Left kidney (tissue), 2 donors: ENCODE results near the gene RNF141. TPM values are rescaled to one million over a fixed set of nuclear protein-coding genes. Genes with fewer than 3 reads are reported as not detected.

ENCODE experiments used
- DNase-seq: peaks from one replicate; pipeline ENCODE4 v3.0.0-alpha.2; 2013
- polyA plus RNA-seq: library from polyadenylated mRNA; unstranded; fragments of 120-200 nt; gene quantifications from one replicate; pipeline ENCODE4 v1.2.1, GENCODE V29; 2013; ENCODE audit not compliant: insufficient read length

The RNF141 gene
- polyA plus RNA-seq, 1 donor: 45.1 TPM

DNA sequence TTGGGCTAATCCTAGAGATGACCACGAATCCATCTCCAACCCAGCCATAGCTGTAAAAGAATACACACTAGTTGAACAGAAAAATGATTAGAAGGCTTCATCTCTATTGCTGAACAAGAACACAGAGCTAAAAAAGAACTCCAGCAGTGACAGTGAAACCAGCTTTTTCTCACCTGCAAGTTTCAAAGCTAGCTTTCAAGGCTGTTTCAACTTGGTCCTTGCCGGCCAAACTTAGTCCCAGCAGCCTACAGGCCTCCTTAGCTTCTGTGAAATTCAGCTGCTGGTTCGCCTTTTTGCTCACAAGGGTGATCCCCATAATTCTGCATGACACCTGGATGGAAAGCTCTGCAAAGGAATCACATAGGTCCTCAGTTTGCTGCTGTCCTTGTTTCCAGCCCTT, 23.0 kb upstream of the RNF141 start:
- no peak for DNase-seq

DNA sequence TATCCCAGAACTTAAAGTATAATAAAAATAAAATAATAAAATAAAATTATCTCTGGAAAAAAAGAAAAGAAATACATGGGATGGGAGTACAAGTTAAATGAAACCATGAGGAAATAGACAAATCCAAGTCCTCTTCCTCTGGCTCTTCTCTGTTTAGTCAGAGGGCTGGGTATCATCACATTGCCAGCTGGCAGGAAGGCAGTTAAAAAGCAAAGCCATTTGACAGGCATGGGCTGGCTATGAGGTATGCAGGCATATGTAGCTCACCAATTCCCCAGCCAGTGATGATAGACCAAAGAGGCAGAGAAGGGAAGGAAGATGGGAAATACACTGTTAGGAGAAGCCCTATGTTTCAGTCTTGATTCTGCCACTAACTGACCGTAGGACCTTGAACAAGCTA, 21.0 kb upstream of the RNF141 start:
- no peak for DNase-seq

DNA sequence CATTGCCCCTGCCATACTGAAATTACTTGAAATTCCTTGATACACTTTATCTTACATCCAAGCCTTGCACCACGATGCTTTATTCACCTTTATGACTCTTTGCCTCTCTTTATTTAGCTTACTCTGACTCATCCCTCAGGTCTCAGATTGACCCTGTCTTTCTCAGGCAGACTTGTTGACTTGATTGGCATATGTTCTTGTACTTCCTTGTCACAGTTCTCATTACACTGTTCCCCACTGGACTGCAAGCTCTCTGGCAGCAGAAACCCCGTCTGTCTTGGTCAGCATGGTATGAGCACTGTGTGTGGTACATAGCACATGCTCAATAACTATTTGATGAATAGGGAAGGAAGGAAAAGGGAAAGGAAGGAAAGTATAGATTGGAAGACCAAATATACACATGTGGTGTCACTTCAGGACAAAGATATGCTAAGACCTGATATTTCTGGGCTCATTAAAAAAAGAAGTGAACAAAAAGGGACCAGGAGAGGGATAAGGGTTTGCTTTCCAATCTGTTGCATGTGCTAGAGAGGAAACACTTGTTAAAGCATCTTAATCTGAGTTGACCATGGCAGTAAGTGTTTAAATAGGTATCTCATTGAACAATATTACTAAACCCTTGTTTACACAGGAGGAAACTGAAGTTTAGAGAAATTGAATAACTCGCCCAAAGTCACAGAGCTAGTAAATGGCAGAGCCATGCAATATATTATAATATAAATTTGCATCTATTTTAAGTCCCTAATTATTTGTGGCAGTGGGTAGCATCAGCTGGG, 20.2 kb upstream of the RNF141 start:
- no peak for DNase-seq

DNA sequence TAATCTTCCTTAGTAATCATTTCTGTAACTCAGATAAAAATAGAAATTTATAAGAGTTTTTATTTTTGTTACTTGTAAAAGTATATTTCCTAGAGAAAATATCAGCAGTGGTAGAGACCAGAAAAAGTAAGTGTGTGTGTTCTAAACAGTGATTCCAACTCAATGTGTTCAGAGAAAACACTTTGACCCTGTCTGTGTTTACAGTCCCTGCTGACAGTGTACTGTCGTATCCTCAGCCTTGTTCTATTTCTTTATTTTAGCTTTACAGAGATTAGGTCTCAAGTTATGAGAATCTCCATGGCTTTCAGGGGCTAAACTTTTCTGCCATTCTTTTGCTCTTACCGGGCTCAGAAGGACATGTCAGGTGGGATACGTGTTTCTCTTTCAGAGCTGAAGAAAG, 17.3 kb upstream of the RNF141 start:
- DNase-seq: no peak

DNA sequence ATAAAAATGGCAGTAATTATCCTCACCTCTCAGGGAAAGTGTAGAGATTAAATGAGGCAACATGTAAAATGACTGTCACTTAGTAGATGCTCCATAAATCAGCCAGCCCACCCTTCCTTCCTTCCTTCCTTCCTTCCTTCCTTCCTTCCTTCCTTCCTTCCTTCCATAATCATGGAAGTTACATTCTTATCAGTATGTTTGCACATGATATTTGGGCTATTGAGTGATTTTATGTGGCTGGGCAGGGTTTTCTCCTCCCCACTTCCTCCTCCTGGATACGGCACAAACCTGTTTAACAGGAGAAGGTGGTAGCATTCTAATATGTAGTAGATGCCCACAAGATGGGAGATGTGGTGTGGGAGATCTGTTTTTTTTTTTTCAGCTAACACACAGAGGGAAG, 15.6 kb upstream of the RNF141 start:
- DNase-seq: no peak

DNA sequence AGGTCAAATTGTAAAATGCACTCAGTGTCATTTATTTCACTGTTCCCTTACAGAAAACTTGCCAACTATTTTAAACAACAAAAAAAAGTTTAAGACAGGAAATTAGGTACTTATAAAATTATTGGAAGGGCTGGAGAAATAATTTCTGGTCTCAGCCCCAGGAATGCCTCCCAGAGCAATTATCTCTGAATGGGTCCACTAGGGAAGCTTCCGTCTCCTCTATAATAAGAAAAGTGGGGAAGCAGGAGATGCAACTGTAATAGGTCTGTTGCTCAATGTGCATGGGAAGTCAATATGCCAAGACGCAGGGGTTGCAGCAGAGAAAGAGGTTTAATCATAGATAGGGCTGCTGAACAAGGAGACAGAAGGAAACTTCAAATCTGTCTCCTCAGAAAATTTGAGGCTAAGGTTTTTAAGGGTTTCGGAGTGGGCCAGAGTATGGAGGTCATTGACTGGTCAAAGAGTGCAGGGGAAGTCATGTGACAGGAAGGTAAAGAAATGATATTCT, 10.9 kb upstream of the RNF141 start:
- no peak for DNase-seq

DNA sequence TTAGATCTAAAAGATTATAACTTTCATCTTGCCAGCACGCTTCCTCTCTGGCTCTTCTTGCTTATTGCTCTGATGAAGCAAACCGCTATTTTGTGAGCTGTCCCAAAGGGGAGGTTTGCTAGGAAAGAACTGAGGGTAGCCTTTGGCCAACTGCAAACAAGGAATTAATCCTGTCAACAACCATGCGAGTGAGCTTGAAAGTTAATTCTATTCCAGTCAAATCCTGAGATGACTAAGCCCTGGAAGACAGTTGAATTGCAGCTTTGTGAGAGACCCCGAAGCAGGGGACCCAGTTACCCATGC, 10.3 kb upstream of the RNF141 start:
- DNase-seq: no peak

DNA sequence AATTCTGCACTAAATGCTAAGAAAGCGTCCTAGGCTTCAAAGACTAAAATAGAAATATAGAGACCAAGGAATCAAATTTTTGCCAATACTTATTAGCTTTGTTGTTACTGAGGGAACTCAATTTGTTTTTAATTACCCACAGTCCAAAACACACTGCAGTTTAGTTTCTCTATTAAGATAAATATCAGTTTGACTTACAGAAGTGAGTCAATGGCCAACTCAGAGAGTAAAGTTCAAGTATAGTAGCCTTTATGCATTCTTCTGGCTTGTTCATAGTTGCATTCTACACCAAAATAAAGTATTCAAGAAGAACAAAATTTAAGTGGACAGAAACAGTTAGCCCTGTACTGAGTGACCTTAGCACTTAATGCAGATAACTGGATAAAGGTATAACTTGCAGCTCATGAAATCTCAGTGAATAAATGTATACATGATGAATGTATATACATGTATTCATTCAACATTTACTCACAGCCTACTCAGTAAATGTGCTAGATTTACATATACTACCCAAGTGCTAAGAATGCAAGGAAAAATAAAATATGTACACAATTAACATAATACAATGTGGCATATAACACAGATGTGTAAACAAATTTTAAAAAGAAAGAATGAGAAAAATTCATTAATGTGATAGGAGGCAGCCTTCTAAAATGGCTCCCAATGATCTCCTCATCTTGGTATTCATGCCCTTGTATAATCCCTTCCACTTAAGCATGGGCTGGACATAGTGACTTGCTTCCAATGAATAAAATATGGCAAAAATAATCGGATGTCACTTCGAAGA, 9.7 kb upstream of the RNF141 start:
- no peak for DNase-seq

DNA sequence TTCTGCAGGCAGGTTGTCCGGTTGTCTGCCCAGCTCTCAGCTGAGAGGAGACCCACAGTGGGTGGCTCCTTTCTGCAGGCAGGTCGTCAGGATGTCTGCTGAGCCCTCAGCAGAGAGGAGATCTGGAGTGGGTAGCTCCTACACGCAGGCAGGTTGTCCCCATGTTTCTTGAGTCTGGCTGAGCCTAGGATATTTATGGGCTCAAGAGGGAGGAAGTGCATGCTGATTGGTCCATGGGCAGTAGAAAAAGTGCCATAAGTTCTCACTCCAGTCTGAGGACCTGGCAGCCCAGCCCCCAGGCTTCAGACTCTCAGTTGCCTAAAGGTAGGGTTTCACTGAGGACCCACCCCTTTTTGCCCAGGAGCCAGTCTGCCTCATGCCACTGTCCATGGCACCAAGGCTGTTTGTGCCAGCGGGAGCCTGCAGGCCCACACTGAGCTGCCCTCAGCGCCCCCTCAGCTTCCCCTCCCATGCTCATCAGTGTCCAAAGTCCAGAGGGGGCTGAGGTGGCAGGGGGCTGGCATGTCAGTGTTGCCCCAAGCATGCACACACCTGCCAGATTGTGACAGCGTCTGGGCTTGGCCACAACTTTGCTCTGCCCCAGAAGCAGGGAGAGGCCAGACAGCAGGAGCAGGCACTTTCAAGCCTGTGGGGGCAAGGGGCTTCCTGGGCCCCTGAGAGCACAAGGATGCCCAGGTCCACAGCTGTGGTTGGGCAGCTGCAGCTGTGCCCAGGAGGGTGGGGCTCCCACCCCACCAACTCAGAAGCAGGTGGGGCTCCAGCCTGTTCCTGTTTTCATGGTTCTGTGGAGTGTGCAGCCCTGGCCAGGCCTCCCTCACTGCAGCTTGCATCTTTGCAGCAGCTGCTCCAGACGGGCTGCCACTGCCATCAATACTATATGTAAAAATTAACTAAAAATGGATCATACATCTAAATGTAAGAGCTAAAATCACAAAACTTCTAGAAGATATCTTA, 3.8 kb upstream of the RNF141 start:
- no peak for DNase-seq

DNA sequence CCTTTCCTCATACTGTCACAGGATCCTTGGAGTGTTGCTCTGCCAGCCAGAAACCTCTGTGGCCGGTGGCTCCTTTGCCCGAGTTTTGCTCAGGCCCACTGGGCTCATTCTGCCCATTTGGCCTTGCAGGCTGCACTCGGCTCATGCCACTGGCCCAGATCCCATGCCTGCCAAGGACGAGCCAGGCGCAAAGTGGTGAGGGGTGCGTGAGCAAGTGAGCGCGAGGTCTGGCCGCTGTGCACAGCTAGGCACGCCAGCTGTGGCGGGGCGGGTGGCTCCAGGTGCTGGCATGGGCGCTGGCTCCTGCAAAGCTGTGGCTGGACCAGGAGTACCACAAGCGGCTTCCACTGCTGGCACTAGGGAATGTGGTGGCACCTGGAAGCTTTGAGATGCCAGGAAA, 2.8 kb upstream of the RNF141 start:
- no peak for DNase-seq

DNA sequence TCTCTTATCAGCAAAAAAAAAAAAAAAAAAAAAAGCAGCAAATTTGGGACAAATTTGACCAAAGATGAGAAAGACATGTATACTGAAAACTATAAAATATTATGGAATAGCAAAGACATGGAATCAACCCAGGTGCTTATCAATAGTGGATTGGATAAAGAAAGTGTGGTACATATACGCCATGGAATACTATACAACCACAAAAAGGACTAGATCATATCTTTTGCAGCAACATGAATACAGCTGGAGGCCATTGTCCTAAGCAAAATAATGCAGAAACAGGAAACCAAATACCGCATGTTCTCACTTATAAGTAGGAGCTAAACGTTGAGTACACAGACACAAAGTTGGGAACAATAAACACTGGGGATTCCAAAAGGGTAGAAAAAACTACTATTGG, 1.8 kb upstream of the RNF141 start:
- no peak for DNase-seq

DNA sequence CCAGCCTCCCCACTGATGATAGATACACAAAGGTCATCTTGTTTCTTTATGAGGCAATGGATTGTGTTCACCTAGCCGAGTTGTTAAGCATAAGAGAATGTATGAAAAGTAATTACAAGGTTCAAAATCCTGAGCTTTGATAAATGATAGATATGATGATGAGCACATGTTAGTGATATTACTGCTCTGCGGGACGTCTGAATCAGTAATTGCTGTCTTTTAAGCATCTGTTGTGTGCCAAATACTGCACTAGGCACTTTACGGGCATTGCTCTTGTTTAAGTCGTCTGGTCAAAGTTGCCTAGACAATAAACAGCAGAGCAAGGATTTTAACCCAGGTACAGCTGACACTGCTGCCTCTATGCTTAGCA, 559 bp upstream of the RNF141 start:
- no peak for DNase-seq

DNA sequence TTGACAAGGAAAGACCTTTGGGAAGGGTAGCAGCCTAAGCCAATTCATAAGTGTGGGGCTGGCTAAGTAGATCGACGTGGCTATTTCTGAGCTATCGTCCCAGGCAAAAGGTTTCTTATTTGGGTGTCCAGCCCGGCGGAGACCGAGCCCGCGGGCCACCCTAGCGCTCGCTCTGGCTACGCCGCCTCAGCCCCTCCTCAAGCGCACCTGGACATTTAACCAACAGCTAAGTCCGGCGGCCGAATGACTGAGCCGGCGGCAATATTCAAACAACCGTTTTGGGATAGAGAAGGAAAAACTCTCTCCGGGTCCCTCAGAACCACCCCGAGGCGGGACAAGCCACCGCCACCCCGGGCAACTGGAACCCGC, 457 bp downstream of the RNF141 start:
- peak; percentile 47 for DNase-seq

DNA sequence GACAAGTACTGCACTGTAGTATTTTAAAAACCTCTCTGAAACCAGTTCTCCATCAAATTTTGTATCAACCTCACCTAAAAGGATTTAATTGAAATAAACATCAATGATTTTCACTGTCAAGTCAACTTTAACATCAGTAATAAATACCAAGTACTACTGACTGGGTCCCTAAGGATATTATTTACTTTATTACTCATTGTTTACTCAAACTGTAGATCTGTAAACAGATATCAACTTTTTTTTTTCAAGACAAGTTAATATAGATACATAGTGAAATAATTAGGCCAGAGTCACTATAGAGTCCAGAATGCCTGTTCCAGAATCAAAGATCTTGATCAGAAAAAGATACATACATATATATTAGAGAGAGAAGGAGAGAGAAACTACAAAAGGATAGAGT, 1.6 kb downstream of the RNF141 start:
- DNase-seq: no peak

DNA sequence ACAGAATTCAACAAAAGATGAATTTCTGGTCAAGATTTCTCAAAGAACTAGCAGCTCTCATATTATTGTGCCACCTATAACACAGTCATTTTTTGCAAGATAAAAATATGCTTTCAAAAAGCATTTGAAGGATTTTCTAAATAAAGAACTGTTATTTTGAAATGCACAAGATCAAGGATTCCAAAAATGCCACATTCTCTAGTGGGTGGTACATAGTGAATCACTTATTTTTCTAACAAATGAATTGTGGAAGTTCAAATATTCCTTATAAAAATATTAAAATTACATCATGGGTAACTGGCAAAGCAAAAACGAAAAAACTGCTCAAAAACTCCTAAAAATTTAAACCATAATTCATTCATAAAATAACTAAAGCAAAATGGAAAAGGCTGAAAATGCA, 2.1 kb downstream of the RNF141 start:
- no peak for DNase-seq

DNA sequence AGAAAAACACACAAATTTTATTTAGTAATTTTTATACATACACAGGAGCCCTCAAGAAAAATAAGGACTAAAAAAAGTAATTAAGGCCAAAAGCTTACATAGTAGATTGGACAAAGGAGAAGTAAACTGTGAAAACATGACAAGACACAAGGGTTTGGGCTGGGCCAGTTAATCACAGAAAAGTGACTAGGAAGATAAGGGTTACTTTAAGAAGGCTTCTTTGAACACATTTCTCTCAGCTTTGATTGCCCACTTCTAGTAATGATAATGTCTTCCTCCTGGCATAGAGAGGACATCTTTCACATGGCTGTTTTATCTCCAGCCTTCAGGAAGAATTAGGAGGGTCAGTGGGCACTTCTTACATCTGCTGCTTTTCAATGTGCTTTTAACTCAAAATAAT, 3.4 kb downstream of the RNF141 start:
- DNase-seq: no peak

DNA sequence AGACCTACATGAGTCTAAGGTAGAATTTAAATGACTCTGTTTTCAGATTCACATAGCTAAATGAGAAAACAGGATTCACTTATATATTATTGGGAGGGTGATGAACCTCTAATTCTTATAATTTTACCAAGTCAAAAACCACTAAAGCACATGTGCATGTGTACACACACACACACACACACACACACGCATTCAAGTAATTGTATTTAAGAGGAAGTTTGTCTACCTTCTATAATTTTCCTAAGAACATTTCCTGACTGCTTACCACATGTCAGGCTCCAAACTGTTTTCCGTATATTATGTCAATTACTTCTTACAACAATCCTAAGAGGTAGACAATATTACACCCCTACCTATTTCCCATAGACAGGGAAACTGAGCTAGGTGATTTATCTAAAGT, 6.7 kb downstream of the RNF141 start:
- DNase-seq: no peak

DNA sequence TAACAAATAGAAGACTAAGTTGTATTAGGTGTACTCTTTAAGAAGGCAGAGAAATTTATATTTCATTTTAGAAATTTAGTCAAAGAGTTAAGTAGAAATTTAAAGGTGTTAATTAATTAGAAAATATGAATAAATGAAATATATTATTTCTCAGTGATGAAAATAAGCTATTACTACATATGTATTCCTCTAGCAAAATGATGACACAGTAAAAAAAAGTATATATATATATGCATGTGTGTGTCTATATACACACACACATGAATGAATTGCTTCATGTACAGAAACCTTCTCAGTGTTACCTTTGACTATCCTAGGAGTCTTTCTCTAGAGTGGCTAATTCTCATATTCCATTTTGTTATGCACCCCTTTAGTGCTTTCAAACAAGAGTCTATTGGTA, 7.7 kb downstream of the RNF141 start:
- DNase-seq: no peak

DNA sequence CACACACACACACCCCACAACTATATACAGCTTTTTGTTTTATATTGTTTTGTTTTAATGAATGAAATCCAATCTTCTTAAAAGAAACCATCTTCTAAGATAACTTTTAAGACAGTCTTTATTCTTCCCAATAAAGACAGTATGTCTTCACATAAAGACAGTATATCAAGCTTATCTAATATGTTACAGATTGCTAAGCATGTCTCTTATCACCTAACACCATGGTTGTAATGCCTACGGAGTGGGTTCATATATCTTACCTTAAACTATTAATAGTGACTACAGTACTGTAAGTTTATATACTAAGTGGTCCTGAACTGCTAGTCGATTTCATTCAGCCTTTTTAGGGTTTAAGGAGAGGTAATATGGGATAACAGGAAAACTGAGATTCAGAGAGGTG, 8.5 kb downstream of the RNF141 start:
- DNase-seq: no peak

DNA sequence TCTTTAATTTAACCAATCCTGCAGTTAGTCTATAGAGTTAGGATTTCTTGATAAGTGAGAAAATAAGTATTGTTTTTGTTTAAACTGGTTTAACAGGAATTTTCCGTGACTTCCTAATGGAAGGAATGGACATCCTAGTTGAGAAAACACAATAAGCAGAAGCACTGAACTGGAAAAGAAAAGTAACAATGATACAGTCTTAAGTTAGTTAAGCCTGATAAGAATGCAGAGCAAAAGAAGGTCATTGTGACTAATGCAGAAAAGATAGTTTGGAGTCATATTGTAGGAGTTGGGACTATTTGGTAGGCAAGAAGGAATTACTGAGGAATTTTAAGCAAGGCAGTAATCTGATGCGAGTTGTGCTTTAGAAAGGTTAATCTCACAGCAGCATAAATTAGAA, 11.7 kb downstream of the RNF141 start:
- DNase-seq: no peak

DNA sequence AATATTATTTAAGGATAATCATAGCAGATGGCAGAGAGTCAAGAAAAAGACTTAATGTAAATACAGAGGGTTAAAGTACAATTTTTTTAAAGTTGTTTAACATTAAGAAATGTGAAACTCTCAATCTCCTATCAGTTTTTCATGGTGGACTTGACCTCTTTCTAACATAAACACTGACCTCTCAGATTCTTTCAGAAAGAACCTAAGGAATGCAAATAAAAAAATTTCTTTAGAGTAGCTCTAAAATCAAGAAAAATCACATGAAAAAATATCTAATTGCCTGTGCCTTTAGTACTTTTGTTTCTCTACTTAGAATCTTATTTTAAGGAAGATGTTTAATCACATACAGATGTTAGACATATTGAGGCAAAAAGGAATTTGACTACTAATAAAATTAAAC, 12.9 kb downstream of the RNF141 start:
- DNase-seq: no peak

DNA sequence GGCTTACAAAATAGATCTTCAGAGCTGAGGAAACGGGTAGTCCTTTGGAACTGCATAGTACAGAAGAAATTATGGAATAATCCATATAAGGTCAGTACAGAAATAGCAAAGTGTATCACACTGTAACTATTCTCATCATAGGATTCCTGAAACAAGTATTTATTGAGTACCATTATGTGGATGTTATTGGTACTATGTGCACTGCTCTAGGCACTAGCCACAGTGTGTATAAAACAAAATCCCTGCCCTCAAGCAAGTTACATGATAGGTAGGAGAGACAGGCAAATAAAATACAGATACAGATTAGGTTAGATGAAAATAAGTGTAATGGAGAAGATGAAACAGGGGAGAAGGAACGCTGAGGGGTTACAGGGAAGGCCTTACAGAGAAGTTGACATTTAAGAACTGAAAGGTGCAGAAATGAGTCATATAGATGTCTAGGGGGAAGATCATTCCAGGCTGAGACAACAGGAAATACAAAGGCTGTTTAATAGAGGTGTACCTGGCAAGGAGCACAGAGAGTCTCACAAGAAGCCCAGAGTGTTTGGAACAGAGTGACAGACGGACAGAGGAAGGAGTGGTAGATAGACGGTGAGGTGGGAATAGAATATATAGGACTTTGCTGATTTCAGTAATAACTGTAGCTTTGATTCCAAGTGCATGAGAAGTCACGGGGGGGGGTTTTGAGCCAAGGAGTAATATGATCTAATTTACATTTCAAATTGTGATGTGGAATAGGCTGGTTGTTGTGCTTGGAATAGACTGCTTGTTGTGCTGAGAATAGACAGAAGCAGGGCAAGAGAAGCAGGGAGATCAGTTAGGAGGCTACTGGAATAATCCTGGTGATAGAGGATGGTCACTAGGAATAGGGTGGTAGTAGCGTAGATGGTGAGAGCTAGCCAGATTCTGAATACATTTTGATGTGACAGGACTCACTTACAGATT, 13.7 kb downstream of the RNF141 start:
- DNase-seq: no peak
